Measurements from ENCODE around the gene C8G.
A peak's percentile ranks its signal among the peaks of the same experiment; 100 is the strongest.

Gene C8G

GRCh38 chr9:136964171-136964689, 19.2 kb downstream of the C8G start:
- no peaks in the 10 kb centered on the region for H3K9me3 Mint-ChIP-seq
- no peak for DNase-seq
- H3K4me3 Mint-ChIP-seq = peak overlapping the region; percentile 45 to 65
- ATAC-seq (replicated peaks) = no peak
- peak overlapping the region; percentile 35 to 78 for H3K27ac Mint-ChIP-seq
- H3K4me1 Mint-ChIP-seq (ENCODE audit: low read depth in 2 of 2) = peaks cover 45 to 50% of the 10 kb centered on the region in 2 donors
- peaks cover 21% of the 10 kb centered on the region for H3K36me3 Mint-ChIP-seq (ENCODE audit: insufficient read depth)
- no peaks in the 10 kb centered on the region for H3K27me3 Mint-ChIP-seq

- H3K4me1 Mint-ChIP-seq (ENCODE audit: low read depth in 2 of 2) = peaks cover 43 to 50% of the 10 kb centered on the region in 2 donors
- H3K27ac Mint-ChIP-seq = peak overlapping the region; percentile 35 to 94
- H3K4me3 Mint-ChIP-seq = peak overlapping the region; percentile 84 to 85
Measured at GRCh38 chr9:136964833-136965422, 19.9 kb downstream of the C8G start.

GRCh38 chr9:136965771-136966484, 20.9 kb downstream of the C8G start:
- ATAC-seq (replicated peaks) = peak; percentile 89
- Mint-ChIP-seq H3K4me3 (peak overlapping the region; percentile 84 to 85), H3K4me1 (ENCODE audit: low read depth in 2 of 2) (peaks cover 33 to 43% of the 10 kb centered on the region in 2 donors), H3K27ac (peak overlapping the region; percentile 91 to 94), H3K27me3 (no peaks in the 10 kb centered on the region), H3K36me3 (ENCODE audit: insufficient read depth) (peaks cover 16% of the 10 kb centered on the region), H3K9me3 (no peaks in the 10 kb centered on the region)
- DNase-seq = peak; percentile 47 to 60 (median 55)

More at GRCh38 chr9:136964833-136965422, 19.9 kb downstream of the C8G start:
- ATAC-seq (replicated peaks) = no peak
- Mint-ChIP-seq H3K9me3 (no peaks in the 10 kb centered on the region), H3K27me3 (no peaks in the 10 kb centered on the region), H3K36me3 (ENCODE audit: insufficient read depth) (peaks cover 21% of the 10 kb centered on the region)
- DNase-seq = no peak

GRCh38 chr9:136968333-136969127, 23.5 kb downstream of the C8G start:
- Mint-ChIP-seq H3K27me3 (no peaks in the 10 kb centered on the region), H3K4me3 (no peak overlapping the region), H3K36me3 (ENCODE audit: insufficient read depth) (peaks cover 16% of the 10 kb centered on the region), H3K9me3 (no peaks in the 10 kb centered on the region), H3K27ac (no peak overlapping the region), H3K4me1 (ENCODE audit: low read depth in 2 of 2) (peaks cover 16 to 27% of the 10 kb centered on the region in 2 donors)
- ATAC-seq (replicated peaks) = no peak
- no peak for DNase-seq

- no peak for ATAC-seq (replicated peaks)
Measured at GRCh38 chr9:136969150-136969549, 24.1 kb downstream of the C8G start.

GRCh38 chr9:136969774-136970173, 24.7 kb downstream of the C8G start:
- peaks cover 16% of the 10 kb centered on the region for H3K36me3 Mint-ChIP-seq (ENCODE audit: insufficient read depth)
- no peak for ATAC-seq (replicated peaks)
- H3K27ac Mint-ChIP-seq = peak overlapping the region in 1 of 2 donors; percentile 53
- peaks cover 16 to 21% of the 10 kb centered on the region in 2 donors for H3K4me1 Mint-ChIP-seq (ENCODE audit: low read depth in 2 of 2)
- DNase-seq = no peak
- H3K9me3 Mint-ChIP-seq = no peaks in the 10 kb centered on the region
- H3K4me3 Mint-ChIP-seq = no peak overlapping the region
- H3K27me3 Mint-ChIP-seq = no peaks in the 10 kb centered on the region

More at GRCh38 chr9:136969150-136969549, 24.1 kb downstream of the C8G start:
- no peaks in the 10 kb centered on the region for H3K9me3 Mint-ChIP-seq
- no peaks in the 10 kb centered on the region for H3K27me3 Mint-ChIP-seq
- peaks cover 16 to 27% of the 10 kb centered on the region in 2 donors for H3K4me1 Mint-ChIP-seq (ENCODE audit: low read depth in 2 of 2)
- no peak for DNase-seq
- H3K27ac Mint-ChIP-seq = no peak overlapping the region
- no peak overlapping the region for H3K4me3 Mint-ChIP-seq
- H3K36me3 Mint-ChIP-seq (ENCODE audit: insufficient read depth) = peaks cover 16% of the 10 kb centered on the region

GRCh38 chr9:136970361-136970760, 25.3 kb downstream of the C8G start:
- DNase-seq (no peak), ATAC-seq (replicated peaks) (no peak)
- no peaks in the 10 kb centered on the region for H3K9me3 Mint-ChIP-seq
- H3K36me3 Mint-ChIP-seq (ENCODE audit: insufficient read depth) = peaks cover 16% of the 10 kb centered on the region
- peaks cover 19 to 24% of the 10 kb centered on the region in 2 donors for H3K4me1 Mint-ChIP-seq (ENCODE audit: low read depth in 2 of 2)
- H3K27me3 Mint-ChIP-seq = no peaks in the 10 kb centered on the region
- H3K27ac Mint-ChIP-seq = peak overlapping the region in 1 of 2 donors; percentile 53
- no peak overlapping the region for H3K4me3 Mint-ChIP-seq

GRCh38 chr9:136971746-136972145, 26.7 kb downstream of the C8G start:
- peaks cover 4% of the 10 kb centered on the region for H3K36me3 Mint-ChIP-seq (ENCODE audit: insufficient read depth)
- H3K4me1 Mint-ChIP-seq (ENCODE audit: low read depth in 2 of 2) = peaks cover 10 to 25% of the 10 kb centered on the region in 2 donors
- DNase-seq = no peak
- H3K4me3 Mint-ChIP-seq = no peak overlapping the region
- no peaks in the 10 kb centered on the region for H3K9me3 Mint-ChIP-seq
- ATAC-seq (replicated peaks) = no peak
- no peak overlapping the region for H3K27ac Mint-ChIP-seq
- H3K27me3 Mint-ChIP-seq = no peaks in the 10 kb centered on the region

GRCh38 chr9:136972335-136972734, 27.3 kb downstream of the C8G start:
- Mint-ChIP-seq H3K9me3 (no peaks in the 10 kb centered on the region), H3K36me3 (ENCODE audit: insufficient read depth) (peaks cover under 1% of the 10 kb centered on the region), H3K4me3 (no peak overlapping the region), H3K27me3 (no peaks in the 10 kb centered on the region), H3K4me1 (ENCODE audit: low read depth in 2 of 2) (peaks cover 6 to 23% of the 10 kb centered on the region in 2 donors), H3K27ac (peak overlapping the region in 1 of 2 donors; percentile 73)
- DNase-seq (no peak), ATAC-seq (replicated peaks) (no peak)

GRCh38 chr9:136972743-136973142, 27.7 kb downstream of the C8G start:
- peak overlapping the region in 1 of 2 donors; percentile 73 for H3K27ac Mint-ChIP-seq
- H3K9me3 Mint-ChIP-seq = no peaks in the 10 kb centered on the region
- ATAC-seq (replicated peaks) (no peak), DNase-seq (no peak)
- H3K4me1 Mint-ChIP-seq (ENCODE audit: low read depth in 2 of 2) = peaks cover 6 to 25% of the 10 kb centered on the region in 2 donors
- no peak overlapping the region for H3K4me3 Mint-ChIP-seq
- no peaks in the 10 kb centered on the region for H3K27me3 Mint-ChIP-seq
- H3K36me3 Mint-ChIP-seq (ENCODE audit: insufficient read depth) = no peaks in the 10 kb centered on the region

GRCh38 chr9:136973618-136974617, 28.9 kb downstream of the C8G start:
- H3K9me3 Mint-ChIP-seq = no peaks in the 10 kb centered on the region
- peak overlapping the region in 1 of 2 donors; percentile 87 for H3K27ac Mint-ChIP-seq

GRCh38 chr9:136974817-136975535, 29.9 kb downstream of the C8G start:
- H3K4me1 Mint-ChIP-seq (ENCODE audit: low read depth in 2 of 2) = peaks cover 6 to 22% of the 10 kb centered on the region in 2 donors
- ATAC-seq (replicated peaks) (peak; percentile 22), DNase-seq (no peak)
- peak overlapping the region; percentile 63 to 83 for H3K4me3 Mint-ChIP-seq
- H3K27ac Mint-ChIP-seq = peak overlapping the region; percentile 62 to 87
- H3K9me3 Mint-ChIP-seq = no peaks in the 10 kb centered on the region
- no peaks in the 10 kb centered on the region for H3K36me3 Mint-ChIP-seq (ENCODE audit: insufficient read depth)
- no peaks in the 10 kb centered on the region for H3K27me3 Mint-ChIP-seq

More at GRCh38 chr9:136973618-136974617, 28.9 kb downstream of the C8G start:
- ATAC-seq (replicated peaks) = no peak
- H3K4me1 Mint-ChIP-seq (ENCODE audit: low read depth in 2 of 2) = peaks cover 6 to 24% of the 10 kb centered on the region in 2 donors
- H3K27me3 Mint-ChIP-seq = no peaks in the 10 kb centered on the region
- no peak for DNase-seq
- H3K36me3 Mint-ChIP-seq (ENCODE audit: insufficient read depth) = no peaks in the 10 kb centered on the region
- H3K4me3 Mint-ChIP-seq = peak overlapping the region in 1 of 2 donors; percentile 83
